ENCODE data around the gene PHF3.

The PHF3 gene

DNA sequence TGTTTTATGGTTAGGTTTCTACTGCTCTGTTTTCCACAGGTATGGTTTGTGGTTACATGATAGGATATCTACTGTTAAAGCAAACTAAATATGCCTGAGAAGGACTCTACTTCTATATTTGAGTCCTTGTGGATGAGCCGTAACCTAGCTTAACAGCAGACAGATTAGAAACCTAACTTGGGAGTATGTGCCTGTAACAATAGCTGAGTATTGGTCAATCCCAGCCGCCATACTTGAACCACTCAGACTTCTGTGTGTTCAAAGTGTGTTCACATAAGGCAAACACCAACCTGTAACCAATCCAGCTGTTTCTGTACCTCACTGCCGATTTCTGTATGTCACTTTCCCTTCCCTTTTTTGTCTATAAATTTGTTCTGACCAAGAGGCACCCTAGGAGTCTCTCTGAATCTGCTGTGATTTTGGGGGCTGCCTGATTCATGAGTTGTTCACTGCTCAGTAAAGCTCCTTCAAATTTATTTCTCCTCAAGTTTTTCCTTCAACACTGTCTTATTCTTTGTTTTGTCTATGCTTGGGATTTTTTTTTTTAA, 37.1 kb downstream of the PHF3 start:
- TF ChIP-seq SIN3A (IDR thresholded peaks at IDR 0.05; ENCODE audit: borderline replicate concordance, insufficient read depth, low read length) = no peak
- TF ChIP-seq POLR2AphosphoS5 (IDR thresholded peaks at IDR 0.05; ENCODE audit: low read depth, low read length) = no peak
- TF ChIP-seq, protein P1, sequence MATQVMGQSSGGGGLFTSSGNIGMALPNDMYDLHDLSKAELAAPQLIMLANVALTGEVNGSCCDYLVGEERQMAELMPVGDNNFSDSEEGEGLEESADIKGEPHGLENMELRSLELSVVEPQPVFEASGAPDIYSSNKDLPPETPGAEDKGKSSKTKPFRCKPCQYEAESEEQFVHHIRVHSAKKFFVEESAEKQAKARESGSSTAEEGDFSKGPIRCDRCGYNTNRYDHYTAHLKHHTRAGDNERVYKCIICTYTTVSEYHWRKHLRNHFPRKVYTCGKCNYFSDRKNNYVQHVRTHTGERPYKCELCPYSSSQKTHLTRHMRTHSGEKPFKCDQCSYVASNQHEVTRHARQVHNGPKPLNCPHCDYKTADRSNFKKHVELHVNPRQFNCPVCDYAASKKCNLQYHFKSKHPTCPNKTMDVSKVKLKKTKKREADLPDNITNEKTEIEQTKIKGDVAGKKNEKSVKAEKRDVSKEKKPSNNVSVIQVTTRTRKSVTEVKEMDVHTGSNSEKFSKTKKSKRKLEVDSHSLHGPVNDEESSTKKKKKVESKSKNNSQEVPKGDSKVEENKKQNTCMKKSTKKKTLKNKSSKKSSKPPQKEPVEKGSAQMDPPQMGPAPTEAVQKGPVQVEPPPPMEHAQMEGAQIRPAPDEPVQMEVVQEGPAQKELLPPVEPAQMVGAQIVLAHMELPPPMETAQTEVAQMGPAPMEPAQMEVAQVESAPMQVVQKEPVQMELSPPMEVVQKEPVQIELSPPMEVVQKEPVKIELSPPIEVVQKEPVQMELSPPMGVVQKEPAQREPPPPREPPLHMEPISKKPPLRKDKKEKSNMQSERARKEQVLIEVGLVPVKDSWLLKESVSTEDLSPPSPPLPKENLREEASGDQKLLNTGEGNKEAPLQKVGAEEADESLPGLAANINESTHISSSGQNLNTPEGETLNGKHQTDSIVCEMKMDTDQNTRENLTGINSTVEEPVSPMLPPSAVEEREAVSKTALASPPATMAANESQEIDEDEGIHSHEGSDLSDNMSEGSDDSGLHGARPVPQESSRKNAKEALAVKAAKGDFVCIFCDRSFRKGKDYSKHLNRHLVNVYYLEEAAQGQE (IDR thresholded peaks at IDR 0.05; ENCODE audit: insufficient read depth in 1 of 2, low read depth in 2 of 2, low read length in 2 of 2) = no peak
- TF ChIP-seq TAF1 (IDR thresholded peaks at IDR 0.05; ENCODE audit: borderline replicate concordance, insufficient read depth, low read length) = no peak
- TF ChIP-seq FOXP2 (optimal IDR thresholded peaks at IDR 0.05; ENCODE audit: borderline replicate concordance, extremely low read depth, extremely low read length, insufficient read depth) = no peak

DNA sequence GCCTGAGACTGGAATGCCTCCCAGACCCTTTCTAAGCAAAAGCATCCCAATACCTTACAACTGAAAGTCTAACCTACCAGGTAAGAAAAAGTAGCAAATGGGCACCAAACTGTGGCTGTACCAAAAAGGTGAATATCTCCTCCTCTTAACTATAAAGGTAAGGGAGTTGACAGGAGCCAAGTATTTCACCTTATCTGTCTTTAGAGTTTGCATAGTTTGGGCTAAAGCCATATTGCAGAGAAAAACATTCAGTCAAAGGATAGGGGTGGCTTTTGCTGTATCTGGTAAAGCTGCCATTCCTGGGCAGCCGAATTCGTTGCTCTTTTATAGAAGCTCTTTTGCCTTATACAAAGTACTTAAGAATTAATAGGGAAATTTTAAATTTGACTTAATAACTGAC, 38.1 kb downstream of the PHF3 start:
- TF ChIP-seq POLR2AphosphoS5 (IDR thresholded peaks at IDR 0.05; ENCODE audit: low read depth, low read length) = no peak
- TF ChIP-seq SIN3A (IDR thresholded peaks at IDR 0.05; ENCODE audit: borderline replicate concordance, insufficient read depth, low read length) = no peak
- TF ChIP-seq, protein P1 (IDR thresholded peaks at IDR 0.05; ENCODE audit: insufficient read depth in 1 of 2, low read depth in 2 of 2, low read length in 2 of 2) = no peak
- TF ChIP-seq TAF1 (IDR thresholded peaks at IDR 0.05; ENCODE audit: borderline replicate concordance, insufficient read depth, low read length) = no peak
- TF ChIP-seq FOXP2 (optimal IDR thresholded peaks at IDR 0.05; ENCODE audit: borderline replicate concordance, extremely low read depth, extremely low read length, insufficient read depth) = no peak

DNA sequence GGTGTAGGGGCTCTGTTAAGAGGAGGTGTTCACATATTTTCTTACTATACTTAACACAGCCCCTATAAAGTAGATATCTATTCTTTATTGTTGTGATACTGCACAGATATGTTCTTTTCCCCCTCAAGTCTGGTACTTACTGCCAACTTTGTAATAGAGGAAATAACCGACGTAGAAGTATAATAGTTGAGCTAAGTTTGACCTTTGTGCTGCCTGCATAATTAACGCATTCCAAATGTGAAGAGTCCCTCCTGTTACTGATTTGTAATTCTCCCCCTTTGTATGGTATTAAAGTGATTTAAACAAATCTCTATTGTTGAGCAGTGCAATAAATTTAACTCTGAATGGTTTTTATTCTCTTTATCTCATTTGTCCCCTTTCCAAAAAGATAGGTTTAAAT, 39.0 kb downstream of the PHF3 start:
- TF ChIP-seq POLR2AphosphoS5 (IDR thresholded peaks at IDR 0.05; ENCODE audit: low read depth, low read length) (no peak), TAF1 (IDR thresholded peaks at IDR 0.05; ENCODE audit: borderline replicate concordance, insufficient read depth, low read length) (no peak), FOXP2 (optimal IDR thresholded peaks at IDR 0.05; ENCODE audit: borderline replicate concordance, extremely low read depth, extremely low read length, insufficient read depth) (no peak), SIN3A (IDR thresholded peaks at IDR 0.05; ENCODE audit: borderline replicate concordance, insufficient read depth, low read length) (no peak)
- TF ChIP-seq, protein P1 (IDR thresholded peaks at IDR 0.05; ENCODE audit: insufficient read depth in 1 of 2, low read depth in 2 of 2, low read length in 2 of 2) = no peak

GRCh38 chr6:63675138-63675537, 39.5 kb downstream of the PHF3 start:
- TF ChIP-seq POLR2AphosphoS5 (IDR thresholded peaks at IDR 0.05; ENCODE audit: low read depth, low read length) (no peak), SIN3A (IDR thresholded peaks at IDR 0.05; ENCODE audit: borderline replicate concordance, insufficient read depth, low read length) (no peak), FOXP2 (optimal IDR thresholded peaks at IDR 0.05; ENCODE audit: borderline replicate concordance, extremely low read depth, extremely low read length, insufficient read depth) (no peak), TAF1 (IDR thresholded peaks at IDR 0.05; ENCODE audit: borderline replicate concordance, insufficient read depth, low read length) (no peak)
- TF ChIP-seq, protein P1 (IDR thresholded peaks at IDR 0.05; ENCODE audit: insufficient read depth in 1 of 2, low read depth in 2 of 2, low read length in 2 of 2) = no peak
